HEK293 (cell line): ENCODE measurements around the gene DAP.

ENCODE experiments used
- CTCF ChIA-PET: fragments of 350-600 bp; formaldehyde crosslinking; extraction: SDS; loops from one replicate; lab custom pipeline; 2021; ENCODE audit warnings: antibody characterized with exemption; lab: Yijun Ruan, JAX
- POLR2A ChIA-PET: fragments of 300-600 bp; formaldehyde crosslinking; extraction: SDS; loops from one replicate; lab custom pipeline; 2020; ENCODE audit warnings: antibody characterized with exemption, inconsistent platforms; lab: Yijun Ruan, JAX
- H3K27ac ChIP-seq: fragments of 200-500 bp; sonication (Bioruptor generic); 2 replicates; pipeline ENCODE4 v1.5.1; 2014; ENCODE audit warnings: low read depth, low read length, control low read depth, inconsistent platforms; ENCODE audit errors: extremely low read depth
- H3K36me3 ChIP-seq, 2 experiments: fragments of 200-500 bp in 1 of 2; sonication (Bioruptor generic) in 1 of 2; 1 replicate in 1 of 2; 2 replicates in 1 of 2; pipeline ENCODE4 v1.5.1; 2014 to 2017; ENCODE audit warnings: inconsistent platforms in 2 of 2, low read length in 2 of 2; ENCODE audit not compliant: control insufficient read depth in 2 of 2, insufficient read depth in 1 of 2
- H3K4me1 ChIP-seq: fragments of 200-500 bp; sonication (Bioruptor generic); 2 replicates; pipeline ENCODE4 v1.5.1; 2014; ENCODE audit warnings: mild to moderate bottlenecking, low read length, inconsistent platforms; ENCODE audit not compliant: control insufficient read depth, insufficient read depth
- H3K4me3 ChIP-seq: 2 replicates; pipeline ENCODE4 v1.5.1; 2011; ENCODE audit warnings: low read depth, mild to moderate bottlenecking, control low read depth, low read length, moderate library complexity
- H3K9me3 ChIP-seq: fragments of 200-500 bp; sonication (Bioruptor generic); 2 replicates; pipeline ENCODE4 v1.5.1; 2014; ENCODE audit warnings: low read depth, low read length, inconsistent platforms; ENCODE audit not compliant: control insufficient read depth, insufficient read depth
- KLF16 ChIP-seq: fragments of 450-650 bp; formaldehyde crosslinking; IDR thresholded peaks from 2 replicates; pipeline ENCODE4 v1.5.1; 2017; ENCODE audit warnings: missing biosample characterization, missing genetic modification characterization
- KLF9 ChIP-seq: fragments of 450-650 bp; formaldehyde crosslinking; IDR thresholded peaks from 2 replicates; pipeline ENCODE4 v1.5.1; 2016; ENCODE audit warnings: missing biosample characterization, missing genetic modification characterization, low read depth
- OVOL3 ChIP-seq: fragments of 450-650 bp; formaldehyde crosslinking; IDR thresholded peaks from 2 replicates; pipeline ENCODE4 v1.5.1; 2016; ENCODE audit warnings: missing biosample characterization, missing genetic modification characterization
- SP7 ChIP-seq: fragments of 450-650 bp; formaldehyde crosslinking; IDR thresholded peaks from 2 replicates; pipeline ENCODE4 v1.5.1; 2016; ENCODE audit warnings: missing biosample characterization, missing genetic modification characterization
- ZBTB10 ChIP-seq: fragments of 450-650 bp; formaldehyde crosslinking; IDR thresholded peaks from 2 replicates; pipeline ENCODE4 v1.5.1; 2016; ENCODE audit warnings: missing biosample characterization, missing genetic modification characterization
- ZFHX2 ChIP-seq: fragments of 450-650 bp; formaldehyde crosslinking; conservative IDR thresholded peaks from 2 replicates; pipeline ENCODE4 v1.5.1; 2016; ENCODE audit warnings: missing biosample characterization, missing genetic modification characterization
- ZIC2 ChIP-seq: fragments of 450-650 bp; formaldehyde crosslinking; IDR thresholded peaks from 2 replicates; pipeline ENCODE4 v1.5.1; 2016; ENCODE audit warnings: missing biosample characterization, missing genetic modification characterization
- ZNF132 ChIP-seq: fragments of 450-650 bp; formaldehyde crosslinking; IDR thresholded peaks from 2 replicates; pipeline ENCODE4 v1.5.1; 2017; ENCODE audit warnings: missing biosample characterization, missing genetic modification characterization, borderline replicate concordance
- ZNF2 ChIP-seq: fragments of 450-650 bp; formaldehyde crosslinking; IDR thresholded peaks from 2 replicates; pipeline ENCODE4 v1.5.1; 2016; ENCODE audit warnings: missing biosample characterization, missing genetic modification characterization
- ZNF24 ChIP-seq: fragments of 450-650 bp; formaldehyde crosslinking; IDR thresholded peaks from 2 replicates; pipeline ENCODE4 v1.5.1; 2016; ENCODE audit warnings: missing biosample characterization, missing genetic modification characterization
- ZNF26 ChIP-seq: fragments of 450-650 bp; formaldehyde crosslinking; IDR thresholded peaks from 2 replicates; pipeline ENCODE4 v1.5.1; 2016; ENCODE audit warnings: missing biosample characterization, missing genetic modification characterization
- ZNF529 ChIP-seq: fragments of 450-650 bp; formaldehyde crosslinking; IDR thresholded peaks from 2 replicates; pipeline ENCODE4 v1.5.1; 2017; ENCODE audit warnings: missing genetic modification characterization, missing biosample characterization; ENCODE audit not compliant: insufficient replicate concordance
- ZNF544 ChIP-seq: fragments of 450-650 bp; formaldehyde crosslinking; IDR thresholded peaks from 2 replicates; pipeline ENCODE4 v1.5.0; 2017; ENCODE audit warnings: missing biosample characterization, missing genetic modification characterization
- ZNF623 ChIP-seq: fragments of 450-650 bp; formaldehyde crosslinking; IDR thresholded peaks from 2 replicates; pipeline ENCODE4 v1.5.1; 2016; ENCODE audit warnings: missing biosample characterization, missing genetic modification characterization
- ZNF626 ChIP-seq: fragments of 450-650 bp; sonication (Bioruptor Pico); formaldehyde crosslinking; IDR thresholded peaks from 2 replicates; pipeline ENCODE4 v1.5.1; 2018; ENCODE audit warnings: missing biosample characterization, missing genetic modification characterization, inconsistent platforms
- ZNF768 ChIP-seq: fragments of 450-650 bp; formaldehyde crosslinking; IDR thresholded peaks from 2 replicates; pipeline ENCODE4 v1.5.1; 2018; ENCODE audit warnings: missing biosample characterization, mild to moderate bottlenecking, missing genetic modification characterization
- ZNF785 ChIP-seq: fragments of 450-650 bp; formaldehyde crosslinking; IDR thresholded peaks from 2 replicates; pipeline ENCODE4 v1.5.1; 2016; ENCODE audit warnings: missing biosample characterization, missing genetic modification characterization
- ZXDB ChIP-seq: fragments of 450-650 bp; formaldehyde crosslinking; IDR thresholded peaks from 2 replicates; pipeline ENCODE4 v1.5.1; 2016; ENCODE audit warnings: missing biosample characterization, missing genetic modification characterization

The DAP gene

GRCh38 chr5:10634562-10634961 lies 126.5 kb downstream of the DAP start:
- H3K27ac ChIP-seq = no peak overlapping the region
- H3K36me3 ChIP-seq = peaks cover 0 to 6% of the 10 kb centered on the region in 2 experiments; a peak in 1 of 3 replicates
- H3K4me1 ChIP-seq = no peaks in the 10 kb centered on the region
- CTCF ChIA-PET = interaction anchor here (0.6 to 0.7 kb wide), 3 partner anchors 34 to 183 kb away, joined by 3 to 4 read pairs (median 4); no protein-coding TSS in a partner anchor
- POLR2A ChIA-PET = interaction anchor here (0.6 to 0.7 kb wide), 2 partner anchors 158 to 202 kb away, joined by 5 read pairs; no protein-coding TSS in a partner anchor
- H3K9me3 ChIP-seq = no peaks in the 10 kb centered on the region
- no peak overlapping the region for H3K4me3 ChIP-seq
- no peak for TF ChIP-seq ZNF2
- TF ChIP-seq ZIC2 = no peak
- no peak for TF ChIP-seq ZNF529 (tag by site-specific recombination)
- no peak for TF ChIP-seq ZNF26 (tag by site-specific recombination)
- TF ChIP-seq SP7 = no peak
- TF ChIP-seq ZBTB10 (tag by site-specific recombination) = no peak
- no peak for TF ChIP-seq ZNF24 (tag by site-specific recombination)
- TF ChIP-seq ZNF623 = no peak

- no peak overlapping the region for H3K27ac ChIP-seq
Measured at GRCh38 chr5:10634050-10634449, 127.0 kb downstream of the DAP start.

More at GRCh38 chr5:10634050-10634449, 127.0 kb downstream of the DAP start:
- Histone ChIP-seq H3K36me3 (peaks cover 0 to 6% of the 10 kb centered on the region in 2 experiments; a peak in 1 of 3 replicates), H3K9me3 (no peaks in the 10 kb centered on the region), H3K4me3 (no peak overlapping the region), H3K4me1 (no peaks in the 10 kb centered on the region)
- ChIA-PET POLR2A (interaction anchor here (0.6 to 0.7 kb wide), 2 partner anchors 157 to 201 kb away, joined by 5 read pairs; no protein-coding TSS in a partner anchor), CTCF (interaction anchor here (0.6 to 2.3 kb wide), 2 partner anchors 33 to 182 kb away, joined by 3 to 11 read pairs; no protein-coding TSS in a partner anchor)
- TF ChIP-seq ZBTB10 (tag by site-specific recombination) (no peak), KLF9 (tag by site-specific recombination) (no peak), ZNF785 (no peak), ZNF132 (tag by site-specific recombination) (no peak), ZNF626 (no peak), KLF16 (no peak), ZNF544 (tag by site-specific recombination) (no peak), ZFHX2 (tag by site-specific recombination) (no peak), ZXDB (tag by site-specific recombination) (no peak), ZNF768 (tag by site-specific recombination) (no peak), ZNF26 (tag by site-specific recombination) (no peak), OVOL3 (tag by site-specific recombination) (no peak)
